IPS-NIHi11 (cell line): Measurements from ENCODE around the gene TRPC3.
A peak's percentile ranks its signal among the peaks of the same experiment; 100 is the strongest.

Experiments used
- DNase-seq: peaks from one replicate; pipeline ENCODE4 v3.0.0; 2012; ENCODE audit warnings: mixed read lengths, low spot score

Gene TRPC3

GRCh38 chr4:121873604-121874003, 78.3 kb downstream of the TRPC3 start:
- no peak for DNase-seq

- peak; percentile 98 for DNase-seq
Observed at GRCh38 chr4:121869841-121870822, 81.7 kb downstream of the TRPC3 start, which contains the start of gene BBS7. Gene BBS7 (minus strand): TSS chr4:121870474. CDS start chr4:121870313, 161 bp downstream.

GRCh38 chr4:121863799-121864198, 88.1 kb downstream of the TRPC3 start:
- no peak for DNase-seq

- DNase-seq, result no peak
Observed at GRCh38 chr4:121861426-121861825, 90.4 kb downstream of the TRPC3 start.

DNA sequence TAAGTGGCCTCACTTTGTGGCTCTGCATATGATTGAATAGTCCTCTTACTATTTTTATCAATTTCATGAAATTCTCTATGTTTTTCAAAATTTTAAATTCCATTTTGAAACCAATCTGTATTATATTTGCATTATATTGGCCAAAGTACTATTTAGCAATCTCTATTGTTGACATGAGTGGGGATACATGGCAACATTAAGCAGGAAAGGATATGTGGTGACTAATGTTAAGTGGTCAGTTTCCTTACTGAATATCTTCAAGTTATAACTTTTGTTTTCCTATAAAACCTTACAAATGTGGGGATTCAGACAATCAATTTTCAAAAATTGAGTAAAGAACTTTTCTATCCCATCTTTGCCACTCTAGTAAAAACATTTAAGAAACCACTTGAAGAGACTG, 91.7 kb downstream of the TRPC3 start:
- no peak for DNase-seq

GRCh38 chr4:121851354-121851753, 100.5 kb downstream of the TRPC3 start:
- no peak for DNase-seq

GRCh38 chr4:121846662-121847061, 105.2 kb downstream of the TRPC3 start:
- no peak for DNase-seq

DNA sequence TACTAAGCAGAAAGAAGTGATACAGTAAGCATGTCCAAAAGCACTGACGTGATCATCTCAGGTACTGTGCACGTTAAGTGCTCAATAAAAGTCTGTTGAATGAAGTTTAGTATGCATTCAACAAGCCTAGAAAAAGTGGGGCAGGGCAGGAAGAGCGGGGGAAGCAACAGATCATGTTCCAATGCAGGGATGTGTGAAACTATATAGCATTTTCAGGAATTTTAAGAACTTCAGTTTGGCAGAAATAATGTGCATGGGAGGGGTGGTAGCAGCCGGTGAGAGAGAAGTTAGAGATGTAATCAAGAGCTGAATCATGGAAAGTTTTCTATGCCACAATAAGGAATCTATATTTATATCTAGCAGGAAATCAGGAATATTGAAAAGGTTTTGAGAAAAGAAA, 109.0 kb downstream of the TRPC3 start:
- DNase-seq, result no peak

- DNase-seq, result no peak
Observed at GRCh38 chr4:121838136-121838535, 113.7 kb downstream of the TRPC3 start.

DNA sequence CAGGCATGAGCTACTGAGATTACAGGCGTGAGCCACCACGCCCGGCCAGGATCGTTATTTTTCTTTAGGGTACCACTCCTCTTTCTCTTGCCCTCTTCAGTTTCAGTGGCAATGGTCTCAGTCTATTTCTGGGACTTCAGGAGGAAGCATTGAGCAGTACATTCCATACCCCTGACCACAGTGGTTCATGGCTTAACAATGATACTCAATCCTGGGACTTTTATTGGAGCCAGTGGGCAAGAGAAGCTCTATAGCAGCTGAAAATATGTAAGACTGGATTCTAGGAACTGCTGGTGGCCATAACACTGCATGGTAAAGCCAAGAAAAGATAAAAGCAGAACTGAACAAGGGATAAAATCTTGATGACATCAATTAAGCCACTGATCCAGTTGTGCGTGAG, 122.3 kb downstream of the TRPC3 start:
- DNase-seq, result no peak
